ENCODE measurements around the gene ECE1.

DNA sequence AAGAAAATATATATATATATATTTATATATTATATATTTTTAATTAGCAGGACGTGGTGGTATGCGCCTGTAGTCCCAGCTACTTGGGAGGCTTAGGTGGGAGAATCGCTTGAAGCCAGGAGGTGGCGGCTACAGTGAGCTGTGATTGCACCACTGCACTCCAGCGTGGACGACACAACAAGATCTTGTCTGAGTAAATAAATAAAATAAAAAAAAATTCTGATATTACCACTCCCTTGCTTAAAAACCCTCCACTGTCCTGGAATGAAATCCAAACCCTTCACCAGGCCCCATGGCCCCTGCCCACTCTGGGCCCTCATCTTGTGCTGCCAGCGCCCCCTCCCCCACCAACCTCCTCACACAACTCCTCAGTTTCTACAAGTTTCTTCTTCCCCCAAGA lies 1.7 kb upstream of the ECE1 start:
- TF ChIP-seq, protein P1, sequence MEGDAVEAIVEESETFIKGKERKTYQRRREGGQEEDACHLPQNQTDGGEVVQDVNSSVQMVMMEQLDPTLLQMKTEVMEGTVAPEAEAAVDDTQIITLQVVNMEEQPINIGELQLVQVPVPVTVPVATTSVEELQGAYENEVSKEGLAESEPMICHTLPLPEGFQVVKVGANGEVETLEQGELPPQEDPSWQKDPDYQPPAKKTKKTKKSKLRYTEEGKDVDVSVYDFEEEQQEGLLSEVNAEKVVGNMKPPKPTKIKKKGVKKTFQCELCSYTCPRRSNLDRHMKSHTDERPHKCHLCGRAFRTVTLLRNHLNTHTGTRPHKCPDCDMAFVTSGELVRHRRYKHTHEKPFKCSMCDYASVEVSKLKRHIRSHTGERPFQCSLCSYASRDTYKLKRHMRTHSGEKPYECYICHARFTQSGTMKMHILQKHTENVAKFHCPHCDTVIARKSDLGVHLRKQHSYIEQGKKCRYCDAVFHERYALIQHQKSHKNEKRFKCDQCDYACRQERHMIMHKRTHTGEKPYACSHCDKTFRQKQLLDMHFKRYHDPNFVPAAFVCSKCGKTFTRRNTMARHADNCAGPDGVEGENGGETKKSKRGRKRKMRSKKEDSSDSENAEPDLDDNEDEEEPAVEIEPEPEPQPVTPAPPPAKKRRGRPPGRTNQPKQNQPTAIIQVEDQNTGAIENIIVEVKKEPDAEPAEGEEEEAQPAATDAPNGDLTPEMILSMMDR (IDR thresholded peaks at IDR 0.05), result no peak
- TF ChIP-seq POLR2A (IDR thresholded peaks at IDR 0.05), result no peak
- no peak for TF ChIP-seq POLR2AphosphoS5 (IDR thresholded peaks at IDR 0.05)
- no peak for TF ChIP-seq EP300 (IDR thresholded peaks at IDR 0.05)
